SK-MEL-5 (cell line): ENCODE results near the gene SKA1. TPM values are rescaled to one million over a fixed set of nuclear protein-coding genes. Genes with fewer than 3 reads are reported as not detected.

Experiments
- DNase-seq: peaks from one replicate; pipeline ENCODE4 v3.0.0-alpha.2; 2016; ENCODE audit warnings: low read depth, low spot score
- in situ Hi-C: cut with HindIII; loops from 2 replicates; pipeline ENCODE4 v1.10.0; 2016; ENCODE audit warnings: low sequenced_read_pairs, high pct_unique_total_duplicates, low pct_unique_long_range_greater_than_20kb
- polyA plus RNA-seq, 2 experiments: library from polyadenylated mRNA; depleted of rRNA; stranded (reverse); fragments of >200 nt; gene quantifications; 2 replicates each; pipeline ENCODE4 v1.2.3, GENCODE V29; 2015
- total RNA-seq: library from RNA; depleted of rRNA; stranded (reverse); fragments of >200 nt; shearing (Covaris generic); gene quantifications from 2 replicates; pipeline ENCODE4 v1.2.3, GENCODE V29; 2014; rRNA removed

Gene SKA1, protein sequence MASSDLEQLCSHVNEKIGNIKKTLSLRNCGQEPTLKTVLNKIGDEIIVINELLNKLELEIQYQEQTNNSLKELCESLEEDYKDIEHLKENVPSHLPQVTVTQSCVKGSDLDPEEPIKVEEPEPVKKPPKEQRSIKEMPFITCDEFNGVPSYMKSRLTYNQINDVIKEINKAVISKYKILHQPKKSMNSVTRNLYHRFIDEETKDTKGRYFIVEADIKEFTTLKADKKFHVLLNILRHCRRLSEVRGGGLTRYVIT
- total RNA-seq = 23.8 and 27.0 TPM in 2 replicates
- polyA plus RNA-seq (2015; cell fraction: cytosol; rRNA removed) = 18.2 and 21.1 TPM in 2 replicates
- polyA plus RNA-seq (2015; cell fraction: nucleus; rRNA removed) = 6.1 and 8.9 TPM in 2 replicates

DNA sequence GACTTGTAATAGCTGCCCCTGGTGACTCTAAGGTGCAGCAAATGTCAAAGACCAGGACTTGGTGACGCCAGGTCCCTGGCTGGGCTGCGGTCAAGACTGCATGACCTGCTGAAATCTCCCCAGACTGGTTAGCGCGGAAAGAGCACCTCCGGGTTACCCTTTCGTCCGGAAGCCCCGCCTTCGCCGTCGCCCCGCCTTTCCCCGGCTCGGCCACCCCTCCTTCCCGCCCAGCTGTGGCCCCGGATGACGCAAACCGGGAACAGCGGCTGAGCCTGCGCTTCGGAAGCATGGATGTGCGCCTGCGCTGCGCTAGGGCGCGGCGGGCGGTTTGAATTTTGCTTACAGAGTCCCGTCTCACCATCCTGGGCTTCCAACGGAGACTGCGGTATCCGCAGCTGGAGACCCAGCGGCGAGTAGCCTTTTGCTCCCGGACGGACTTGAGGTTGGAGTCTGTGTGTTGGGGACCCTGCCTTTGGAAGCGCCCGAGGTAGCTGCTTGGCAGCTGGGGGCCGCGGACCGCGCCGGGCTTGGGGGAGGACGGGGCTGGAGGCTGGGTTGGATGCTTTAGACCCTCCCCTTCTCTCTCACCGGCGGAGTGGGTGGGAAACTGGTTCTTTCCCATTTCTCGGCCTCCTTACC lies at the start of gene SKA1:
SKA1 (plus strand) TSS at position 294 of the 639 bp plus-strand sequence. CDS start 785 bp downstream, outside the sequence.
- peak; percentile 92 for DNase-seq
- in situ Hi-C loops = no loop called here

- in situ Hi-C loops = no loop called here
- no peak for DNase-seq
Measured at GRCh38 chr18:50327983-50328382, 46.9 kb upstream of the SKA1 start.

DNA sequence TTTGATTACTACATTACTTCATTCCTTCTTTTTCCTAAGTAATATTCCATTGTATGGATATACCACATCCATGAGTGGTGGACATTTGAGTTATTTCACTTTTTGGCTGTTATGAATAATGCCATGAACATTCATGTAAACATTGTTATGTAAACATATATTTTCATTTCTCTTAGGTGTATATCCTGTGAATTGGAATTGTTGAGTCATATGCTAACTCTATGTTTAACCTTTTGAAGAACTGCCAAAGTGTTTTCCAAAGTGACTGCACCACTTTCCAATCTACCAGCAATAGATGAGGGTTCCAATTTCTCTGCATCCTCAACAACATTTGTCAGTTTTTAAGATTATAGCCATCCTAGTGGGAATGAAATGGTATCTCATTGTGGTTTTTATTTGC lies 44.7 kb upstream of the SKA1 start:
- in situ Hi-C loops = no loop called here
- DNase-seq = no peak

GRCh38 chr18:50331691-50332090 lies 43.2 kb upstream of the SKA1 start:
- no peak for DNase-seq
- in situ Hi-C loops = no loop called here

GRCh38 chr18:50334546-50335152 lies 40.2 kb upstream of the SKA1 start:
- DNase-seq = no peak
- in situ Hi-C loops = no loop called here

- in situ Hi-C loops = no loop called here
- DNase-seq = no peak
Measured at GRCh38 chr18:50338122-50338521, 36.7 kb upstream of the SKA1 start.

DNA sequence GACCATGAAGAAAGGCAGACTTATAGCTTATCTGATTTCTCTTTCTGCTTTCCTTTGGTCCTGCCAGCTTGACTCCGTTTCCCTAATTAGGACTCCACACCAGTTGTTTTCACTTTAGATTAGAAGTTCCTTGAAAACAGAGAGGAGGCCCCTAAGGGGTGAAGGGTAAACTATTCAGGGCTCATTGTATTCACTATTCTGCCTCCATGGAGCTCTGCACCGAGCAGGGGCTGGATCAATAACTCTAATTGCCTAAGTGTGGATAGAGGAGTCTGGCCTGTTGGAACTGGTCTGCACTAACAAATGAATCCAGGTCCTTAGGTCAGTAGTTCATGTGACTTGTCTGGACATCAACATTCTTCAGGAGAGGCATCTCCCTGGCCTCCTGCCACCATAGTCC lies 36.1 kb upstream of the SKA1 start:
- in situ Hi-C loops = no loop called here
- DNase-seq = no peak

DNA sequence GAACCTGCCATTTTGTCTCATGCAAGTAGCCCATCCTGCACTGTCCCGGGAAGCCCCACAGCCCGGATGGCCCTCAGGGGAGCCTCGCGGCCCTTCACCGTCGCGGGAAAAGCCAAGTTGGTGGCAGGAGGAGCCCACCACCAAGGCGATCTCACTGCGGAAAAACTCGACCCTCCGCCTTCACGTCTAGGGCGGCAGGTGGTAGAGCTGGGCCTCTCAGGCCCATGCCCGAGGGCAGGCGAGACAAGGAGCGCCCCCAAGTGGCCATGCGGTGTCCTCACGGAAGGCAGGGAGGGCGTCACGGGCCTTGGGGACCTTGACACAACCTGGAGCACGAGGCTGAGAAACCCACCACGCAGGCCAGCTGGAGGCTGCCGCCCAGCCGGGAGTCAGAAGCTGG lies 34.8 kb upstream of the SKA1 start:
- in situ Hi-C loops = no loop called here

GRCh38 chr18:50341443-50341842 lies 33.4 kb upstream of the SKA1 start:
- in situ Hi-C loops = no loop called here
- no peak for DNase-seq

More for the DNA sequence above, 34.8 kb upstream of the SKA1 start:
- no peak for DNase-seq

GRCh38 chr18:50350699-50351098 lies 24.1 kb upstream of the SKA1 start:
- in situ Hi-C loops = no loop called here
- no peak for DNase-seq

- in situ Hi-C loops = no loop called here
- peak; percentile 38 for DNase-seq
Measured at GRCh38 chr18:50356036-50356945, 18.6 kb upstream of the SKA1 start.

DNA sequence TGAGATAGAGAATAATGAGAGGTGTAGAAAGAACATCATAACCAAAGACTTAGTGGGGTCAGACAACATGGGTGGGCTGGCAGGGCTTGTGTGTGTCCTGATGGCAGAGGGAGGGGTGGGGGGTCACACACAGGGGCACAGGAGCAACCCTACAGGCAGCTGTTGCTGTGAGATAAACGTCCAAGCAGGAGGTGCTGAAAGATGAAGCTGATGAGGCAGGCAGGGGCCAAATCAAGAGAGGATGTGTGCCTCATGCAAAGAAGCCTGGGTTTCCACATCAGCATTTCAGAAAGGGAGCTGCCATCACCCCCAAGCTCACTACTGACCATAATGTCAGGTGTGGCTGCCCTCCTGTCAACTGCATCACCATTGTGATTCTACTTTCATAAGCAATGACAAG lies 16.0 kb upstream of the SKA1 start:
- no peak for DNase-seq
- in situ Hi-C loops = no loop called here

GRCh38 chr18:50359806-50360205 lies 15.0 kb upstream of the SKA1 start:
- no peak for DNase-seq
- in situ Hi-C loops = no loop called here

- in situ Hi-C loops = no loop called here
Measured at GRCh38 chr18:50360611-50361010, 14.2 kb upstream of the SKA1 start.

GRCh38 chr18:50369672-50370071 lies 5.2 kb upstream of the SKA1 start:
- in situ Hi-C loops = no loop called here
- no peak for DNase-seq

More at GRCh38 chr18:50360611-50361010, 14.2 kb upstream of the SKA1 start:
- no peak for DNase-seq

DNA sequence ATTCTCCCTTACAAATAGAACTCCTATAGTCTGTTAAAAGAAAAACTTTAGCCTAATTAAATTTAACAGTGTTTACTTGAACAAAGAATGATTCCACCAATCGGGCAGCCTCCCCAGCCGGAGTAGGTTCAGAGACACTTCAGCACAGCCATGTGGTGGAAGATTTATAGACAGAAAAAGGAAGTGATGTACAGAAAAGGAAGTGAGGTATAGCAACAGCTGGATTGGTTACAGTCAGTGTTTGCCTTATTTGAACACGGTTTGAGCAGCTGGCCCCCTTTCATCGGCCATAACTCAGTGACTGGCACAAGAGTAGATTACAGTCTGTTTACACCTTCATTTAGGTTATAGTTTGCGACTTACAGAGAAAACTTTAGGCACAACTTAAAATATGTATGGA lies 2.1 kb upstream of the SKA1 start:
- in situ Hi-C loops = no loop called here
- DNase-seq = no peak

GRCh38 chr18:50373561-50374219 lies 1.2 kb upstream of the SKA1 start:
- DNase-seq = no peak
- in situ Hi-C loops = no loop called here
